ENCODE data around the gene HNRNPA0.

Gene HNRNPA0

DNA sequence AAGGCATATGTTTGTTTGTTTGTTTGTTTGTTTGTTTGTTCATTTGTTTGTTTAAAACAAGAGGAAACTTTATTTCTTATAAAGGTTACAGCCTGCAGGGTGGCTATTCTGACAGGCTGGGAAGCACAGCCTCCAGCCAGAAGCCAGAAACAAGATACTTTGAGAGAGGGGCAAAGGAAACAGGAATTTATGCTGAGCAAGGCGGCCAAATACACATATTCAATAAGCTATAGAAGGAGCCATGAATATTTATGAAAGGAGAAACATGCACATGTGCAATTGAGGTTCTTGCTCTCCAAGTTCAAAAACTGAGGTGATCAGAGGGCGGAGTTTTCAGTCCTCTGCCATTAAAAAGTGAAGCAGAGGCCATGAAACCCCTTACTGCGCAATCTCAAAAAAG is 37.8 kb downstream of the HNRNPA0 start:
- no peak for DNase-seq

DNA sequence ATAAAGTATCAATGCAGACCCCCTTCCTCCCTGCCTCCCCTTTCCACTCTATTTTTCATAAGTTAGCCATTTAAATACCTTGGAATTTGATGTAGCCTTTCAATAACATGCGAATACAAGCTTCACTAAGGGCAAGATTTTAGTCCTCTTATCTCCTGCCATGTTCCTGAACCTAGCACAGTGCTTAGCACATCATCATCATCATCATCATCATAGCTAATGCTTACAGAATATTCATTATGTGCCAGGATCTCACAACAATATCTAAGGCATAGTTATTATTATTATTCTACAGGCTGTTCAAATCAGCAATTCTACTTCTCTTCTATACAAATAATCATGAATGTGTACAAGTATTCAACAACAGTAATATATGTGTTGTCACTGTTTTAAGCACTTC is 38.7 kb downstream of the HNRNPA0 start:
- DNase-seq: no peak

DNA sequence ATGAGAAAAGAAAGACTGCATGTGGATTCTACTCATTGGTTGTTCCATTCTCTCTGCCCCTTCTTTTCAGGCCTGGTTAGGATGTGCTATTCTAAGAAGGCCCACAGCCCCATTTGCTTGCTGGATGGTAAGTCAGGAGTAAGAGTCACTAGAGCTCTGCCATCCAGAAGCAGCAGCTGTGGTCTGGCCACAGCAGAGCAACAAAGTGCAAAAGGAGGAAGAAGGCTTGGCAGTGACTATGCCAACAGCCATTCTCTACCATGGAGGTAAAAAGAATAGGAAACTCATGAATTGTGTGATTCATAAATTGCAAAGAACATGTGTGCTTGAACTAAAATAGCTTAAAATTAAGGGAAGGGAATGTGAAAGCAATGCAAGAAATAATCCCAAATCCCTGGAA is 39.2 kb downstream of the HNRNPA0 start:
- DNase-seq: no peak

DNA sequence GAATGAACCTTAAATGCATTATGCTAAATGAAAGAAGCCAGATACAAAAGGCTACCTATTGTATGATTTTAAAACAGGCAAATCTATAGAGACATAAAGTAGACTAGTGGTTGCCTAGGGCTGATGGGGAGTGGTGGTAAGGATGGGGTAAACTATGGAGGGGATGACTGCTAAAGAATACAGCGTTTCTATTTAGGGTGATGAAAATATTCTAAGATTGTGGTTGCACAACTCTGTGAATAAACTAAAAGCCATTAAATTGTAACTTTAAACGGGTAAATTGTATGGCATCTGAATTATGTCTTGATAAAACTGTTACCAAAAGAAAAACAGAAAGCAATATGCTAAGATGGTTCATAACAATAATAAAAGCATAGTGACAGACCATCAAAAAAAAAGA is 39.7 kb downstream of the HNRNPA0 start:
- no peak for DNase-seq

DNA sequence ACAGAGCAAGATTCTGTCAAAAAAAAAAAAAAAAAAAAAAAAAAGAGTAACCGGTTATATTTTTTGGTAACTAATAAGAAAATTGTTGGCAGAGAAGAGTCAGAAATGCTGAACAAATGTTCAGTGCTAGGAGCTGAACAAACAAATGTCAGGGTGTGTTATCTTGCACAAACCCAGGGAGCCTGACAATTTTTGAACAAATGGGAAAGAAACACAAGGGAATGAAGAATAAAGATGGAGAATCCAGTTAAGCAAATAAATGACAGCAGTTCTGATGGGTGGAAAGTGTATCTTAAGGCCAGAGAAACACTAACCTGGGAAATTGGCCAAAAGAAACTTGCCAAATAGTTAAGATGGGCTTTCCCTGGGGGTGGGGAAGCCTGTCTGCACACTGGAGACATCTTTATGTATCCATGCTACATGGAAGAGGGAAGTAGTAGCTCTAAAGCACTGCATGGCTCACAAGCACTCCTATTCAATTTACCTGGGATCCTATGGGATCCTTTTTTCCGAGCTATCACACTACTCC is 42.0 kb downstream of the HNRNPA0 start:
- no peak for DNase-seq

DNA sequence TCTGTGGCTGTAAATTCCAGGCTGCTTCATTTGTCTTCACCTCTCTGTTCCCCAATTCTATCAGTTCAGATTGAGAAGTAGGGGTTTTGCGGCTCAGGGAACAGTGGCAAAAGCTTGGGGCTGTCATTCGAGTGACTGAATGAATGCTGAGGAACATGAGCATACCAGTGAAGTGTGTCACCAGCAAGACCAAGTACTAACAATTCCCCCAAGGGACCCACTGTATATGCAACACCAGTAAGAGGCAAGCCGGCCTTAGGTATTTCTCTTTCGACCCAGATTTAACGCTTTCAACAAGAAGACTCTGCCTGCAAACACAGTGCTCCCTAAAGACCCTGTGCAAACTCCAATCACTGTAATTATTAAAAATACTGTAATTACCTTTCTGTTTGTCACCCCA is 44.1 kb downstream of the HNRNPA0 start:
- no peak for DNase-seq

DNA sequence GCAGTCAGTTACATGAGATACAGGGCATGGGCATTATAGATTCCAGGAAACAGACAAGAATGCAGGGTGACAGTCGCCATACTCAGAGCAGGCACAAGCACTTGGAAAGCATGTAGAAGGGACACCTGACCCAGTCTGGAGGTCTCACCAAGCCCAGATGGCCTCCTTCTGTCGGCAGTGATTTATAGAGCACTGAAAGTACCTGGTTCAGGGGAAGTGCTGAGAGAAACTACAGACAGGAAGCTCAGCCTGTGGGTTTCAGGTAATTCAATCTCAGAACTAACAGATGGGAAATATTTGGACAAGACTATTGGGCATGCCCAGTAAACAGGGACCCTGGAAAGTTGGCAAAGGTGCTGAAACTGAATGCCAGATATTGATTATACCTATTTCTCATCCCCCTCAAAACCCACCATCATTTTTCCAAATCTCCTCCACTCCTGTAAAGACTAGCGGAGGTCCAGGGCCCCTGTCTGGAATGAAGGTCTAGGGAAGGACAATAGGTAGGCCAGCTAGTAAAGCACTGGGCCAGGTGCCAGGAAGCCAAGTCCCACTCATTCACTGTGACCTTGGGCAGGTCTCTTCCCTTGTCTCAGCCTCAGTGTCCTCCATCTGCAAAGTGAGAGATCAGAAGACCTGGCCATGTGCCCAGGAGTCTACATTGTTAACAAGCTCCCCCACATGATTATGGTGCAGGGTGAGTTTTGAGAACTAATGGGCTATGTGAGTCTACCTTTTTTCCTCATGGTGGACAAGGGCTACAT is 45.2 kb downstream of the HNRNPA0 start:
- DNase-seq: no peak

DNA sequence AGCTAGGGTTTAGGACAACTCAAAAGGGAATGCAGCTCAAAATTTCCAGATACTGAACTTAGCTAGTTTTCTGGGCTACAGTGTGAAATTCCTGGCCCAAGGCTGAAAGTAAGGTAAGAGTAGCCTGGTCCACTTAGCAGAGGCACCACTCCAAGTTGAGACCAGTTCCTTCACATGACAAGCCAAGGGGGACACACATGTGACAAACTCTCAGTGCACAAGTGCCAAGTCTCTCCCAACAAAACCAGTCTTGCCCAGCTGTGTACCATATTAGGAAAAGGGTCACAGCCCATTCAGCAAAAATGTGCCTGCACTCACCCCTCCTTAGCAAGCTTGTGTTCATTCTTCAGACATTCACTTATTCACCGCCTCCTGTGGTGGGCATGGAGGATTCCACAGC is 46.1 kb downstream of the HNRNPA0 start:
- DNase-seq: no peak

DNA sequence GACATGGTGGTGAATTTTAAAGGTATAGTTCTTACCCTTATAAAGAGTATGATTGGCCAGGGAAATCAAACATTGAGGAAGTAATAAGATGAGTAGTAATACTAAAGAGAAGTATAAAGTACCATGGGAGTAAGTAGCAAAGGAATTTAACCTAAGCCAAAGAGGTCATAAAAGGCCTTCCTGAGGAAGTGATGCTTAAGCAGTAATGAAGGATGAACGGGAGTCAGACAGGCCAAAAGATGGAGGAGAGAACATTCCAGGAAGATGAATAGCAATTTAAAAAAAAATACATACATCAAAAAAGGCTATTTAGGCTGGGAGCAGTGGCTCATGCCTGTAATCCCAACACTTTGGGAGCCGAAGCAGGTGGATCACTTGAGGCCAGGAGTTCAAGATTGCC is 47.3 kb downstream of the HNRNPA0 start:
- DNase-seq: no peak

DNA sequence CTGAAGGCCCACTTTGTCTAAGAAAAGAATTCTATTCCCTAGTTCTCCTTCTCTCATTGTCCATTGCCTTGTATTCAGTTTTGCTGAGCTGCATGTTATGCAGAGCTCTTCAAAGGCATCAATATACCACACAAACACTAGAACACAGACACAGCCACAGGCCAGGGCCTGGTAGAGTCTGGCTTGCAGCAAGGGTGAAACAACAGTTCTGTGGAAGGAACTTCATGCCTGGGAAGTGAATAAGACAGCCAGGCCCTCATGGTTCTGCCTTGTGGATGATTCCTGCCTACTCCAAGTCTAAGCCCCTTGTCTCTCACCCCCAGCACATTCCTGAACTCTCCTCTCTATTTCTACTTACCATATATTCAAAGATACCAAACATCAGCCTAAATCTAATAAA is 49.1 kb downstream of the HNRNPA0 start:
- DNase-seq: no peak

DNA sequence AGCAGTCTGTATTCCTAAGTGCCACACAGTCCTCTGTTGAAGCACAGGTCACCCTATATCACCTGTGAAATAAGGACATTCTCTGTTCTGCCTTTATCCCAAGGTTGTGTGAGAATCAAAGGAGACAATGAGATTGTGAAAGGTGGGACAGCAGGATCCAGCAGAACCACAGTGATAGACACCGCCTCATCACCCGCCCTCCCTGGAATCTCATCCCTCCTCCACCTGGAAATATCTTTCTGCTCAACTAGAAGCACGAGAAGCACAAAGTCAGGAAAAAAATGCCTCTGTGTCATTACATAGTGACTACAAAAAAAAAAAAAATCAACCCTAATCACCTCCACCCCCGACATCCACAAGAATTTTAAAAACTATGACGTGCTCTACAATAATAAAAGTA is 50.6 kb downstream of the HNRNPA0 start:
- no peak for DNase-seq

DNA sequence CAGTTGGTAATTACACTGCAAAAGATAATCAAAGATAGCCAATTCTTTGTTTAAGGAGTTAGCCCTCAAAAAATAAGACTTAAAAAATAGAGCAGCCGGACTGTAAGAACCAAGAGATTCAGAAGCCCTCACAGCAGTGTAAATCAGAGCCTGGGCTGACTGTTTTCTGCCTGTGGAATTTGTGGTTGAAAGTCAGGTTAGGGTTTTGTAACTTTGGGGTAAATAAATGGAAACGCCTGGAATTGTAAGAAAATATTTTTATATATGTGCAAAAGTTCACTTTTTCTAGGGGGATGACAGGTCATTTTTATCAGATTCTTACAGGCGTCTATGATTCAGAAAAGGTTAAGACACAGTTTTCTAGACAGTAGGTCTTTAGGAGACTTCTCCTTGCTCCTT is 53.9 kb downstream of the HNRNPA0 start:
- DNase-seq: no peak

DNA sequence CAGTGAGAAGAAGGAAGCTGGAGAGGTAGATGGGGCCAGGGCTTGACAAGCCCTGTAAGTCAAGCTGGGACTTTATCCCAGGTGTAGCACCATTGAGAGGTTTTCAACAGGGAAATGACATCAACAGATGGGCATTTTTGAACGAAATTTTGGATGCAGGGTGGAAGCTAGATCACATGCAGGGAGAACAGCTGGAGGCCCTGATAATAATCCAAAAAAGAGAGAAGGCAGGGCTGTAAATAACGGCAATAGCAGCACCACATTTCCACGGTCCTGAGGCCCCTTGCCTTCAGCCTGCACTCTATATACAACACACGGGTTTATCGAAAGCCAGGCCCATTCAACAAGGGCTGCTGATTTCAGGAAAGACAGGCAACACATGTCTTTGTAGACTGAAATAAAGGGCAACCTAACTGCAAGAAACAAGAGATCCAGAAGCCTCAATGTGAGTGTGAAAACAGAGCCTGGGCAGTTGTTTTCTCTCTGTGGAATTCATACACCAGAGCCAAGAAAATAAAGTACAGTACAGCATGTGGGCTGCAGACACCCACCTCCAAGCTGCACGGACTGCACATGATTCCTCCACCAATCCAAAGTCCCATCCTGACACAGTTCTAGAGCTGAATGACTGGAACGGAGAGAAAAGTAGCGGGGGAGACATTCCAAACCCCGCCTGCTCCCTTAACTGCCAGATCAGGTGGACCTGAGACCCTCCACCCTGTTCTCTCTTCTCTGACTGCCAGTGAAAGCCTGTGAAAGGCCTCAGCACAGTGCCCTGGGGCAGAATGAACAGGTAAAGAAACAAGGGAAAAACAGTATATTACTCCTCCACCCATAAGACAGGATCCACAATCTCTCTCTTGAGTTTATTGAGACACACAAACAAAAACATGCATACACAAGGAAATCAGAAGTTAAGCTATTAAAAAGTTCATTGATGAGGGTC is 54.6 kb downstream of the HNRNPA0 start:
- no peak for DNase-seq

DNA sequence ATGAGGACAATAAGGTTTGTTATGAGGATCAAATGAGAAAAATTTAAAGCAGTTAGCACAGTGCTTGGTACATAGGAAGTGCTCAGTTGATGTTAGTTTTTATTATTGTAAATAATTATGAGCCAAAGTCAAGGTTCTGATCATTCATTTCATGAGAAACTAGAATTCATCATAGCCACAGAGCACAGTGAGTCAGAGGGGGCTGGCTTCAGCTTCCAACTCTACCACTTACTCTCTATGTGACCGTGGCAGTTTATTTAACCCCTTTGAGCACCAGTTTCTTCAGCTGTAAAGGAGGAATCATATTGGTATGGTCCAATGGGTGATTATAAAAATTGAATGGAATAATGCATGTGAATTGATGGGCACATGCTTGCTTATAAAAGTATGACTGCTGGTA is 57.7 kb downstream of the HNRNPA0 start:
- DNase-seq: no peak

DNA sequence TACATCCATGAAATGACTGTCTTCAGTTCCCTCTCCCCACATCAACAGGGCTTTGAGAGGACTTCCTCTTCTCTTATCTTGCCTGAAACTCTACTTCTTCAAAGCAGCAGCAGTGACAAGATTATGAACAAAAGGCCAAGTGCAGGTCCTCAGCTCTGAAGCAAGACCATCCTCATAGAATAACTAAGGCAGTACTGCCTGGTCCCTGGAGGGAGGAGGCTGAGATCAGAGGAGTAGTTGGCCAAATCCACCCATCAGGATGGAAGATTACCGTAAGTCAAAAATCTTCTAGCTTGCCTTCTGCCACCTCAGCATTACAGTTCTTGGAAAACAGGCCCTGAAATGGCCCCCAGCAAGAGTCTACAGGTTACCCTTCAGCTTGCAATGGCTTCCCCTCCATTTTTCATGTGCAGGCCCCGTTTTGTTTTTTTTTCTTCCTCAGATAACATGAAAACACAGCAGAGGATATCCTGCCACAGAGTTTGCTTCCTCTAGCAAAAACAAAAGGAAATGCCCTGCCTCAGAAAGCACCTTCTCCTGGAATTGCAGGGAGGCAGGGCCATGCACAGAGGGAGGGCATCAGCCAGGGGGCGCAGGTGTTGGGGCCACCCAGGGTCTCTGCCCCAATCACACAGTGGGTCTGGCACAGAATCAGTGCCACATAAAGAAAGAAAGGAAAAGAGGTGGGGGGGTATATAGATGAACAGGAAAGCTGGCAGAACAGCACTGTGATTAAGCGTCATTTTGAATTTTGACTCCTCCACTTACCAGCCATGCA is 58.3 kb downstream of the HNRNPA0 start:
- no peak for DNase-seq
